SK-N-SH (cell line): ENCODE results near the gene CLASP1. TPM values are rescaled to one million over a fixed set of nuclear protein-coding genes. Genes with fewer than 3 reads are reported as not detected.

ENCODE experiments used
- CTCF ChIA-PET: fragments of 300-600, 350-600 bp; formaldehyde crosslinking; extraction: SDS; loops from one replicate; lab custom pipeline; 2021; lab: Yijun Ruan, JAX
- POLR2A ChIA-PET: fragments of 350-600 bp; sonication (Branson Sonifier 250); formaldehyde crosslinking; extraction: SDS; loops from one replicate; lab custom pipeline; 2020; ENCODE audit warnings: antibody characterized with exemption, inconsistent platforms; lab: Yijun Ruan, JAX
- DNase-seq: peaks from one replicate; pipeline ENCODE4 v3.0.0; 2012
- H2AFZ ChIP-seq: fragments of 200-600 bp; sonication (generic); 2 replicates; pipeline ENCODE4 v1.8.1; 2016; ENCODE audit warnings: antibody characterized with exemption, mild to moderate bottlenecking, low read depth
- H3F3A ChIP-seq: fragments of 200-600 bp; sonication (generic); replicated peaks from 2 replicates; pipeline ENCODE3; 2016; ENCODE audit warnings: antibody characterized with exemption, mild to moderate bottlenecking; ENCODE audit not compliant: insufficient read depth
- H3K27ac ChIP-seq, 2 experiments: fragments of 200-500 bp in 1 of 2; fragments of 200-600 bp in 1 of 2; sonication (Bioruptor generic) in 1 of 2; sonication (generic), shearing (Covaris generic) in 1 of 2; 2 replicates each; pipeline versions ENCODE4 v1.5.1 to v1.6.1; 2014 to 2016; ENCODE audit warnings: low read depth in 2 of 2, inconsistent platforms in 1 of 2, low read length in 1 of 2, mild to moderate bottlenecking in 1 of 2, mixed read lengths in 1 of 2
- H3K27me3 ChIP-seq: fragments of 200-600 bp; sonication (generic), shearing (Covaris generic); 2 replicates; pipeline ENCODE4 v1.6.1; 2016; ENCODE audit warnings: mixed run types; ENCODE audit not compliant: insufficient read depth
- H3K36me3 ChIP-seq, 2 experiments: fragments of 200-500 bp in 1 of 2; fragments of 200-600 bp in 1 of 2; sonication (Bioruptor generic) in 1 of 2; sonication (generic) in 1 of 2; replicated peaks in 1 of 2; 2 replicates each; pipeline versions ENCODE3 to v1.5.1; 2014 to 2016; ENCODE audit warnings: low read length in 1 of 2, mild to moderate bottlenecking in 1 of 2; ENCODE audit not compliant: insufficient read depth in 2 of 2, control insufficient read depth in 1 of 2
- H3K4me1 ChIP-seq, 2 experiments: fragments of 200-500 bp in 1 of 2; fragments of 200-600 bp in 1 of 2; sonication (Bioruptor generic) in 1 of 2; sonication (generic), shearing (Covaris generic) in 1 of 2; 2 replicates each; pipeline versions ENCODE4 v1.5.1 to v1.6.1; 2014 to 2016; ENCODE audit warnings: low read depth in 1 of 2, low read length in 1 of 2, mixed run types in 1 of 2; ENCODE audit not compliant: insufficient read depth in 2 of 2, control insufficient read depth in 1 of 2
- H3K4me2 ChIP-seq: fragments of 200-600 bp; sonication (generic), shearing (Covaris generic); 2 replicates; pipeline ENCODE4 v1.6.1; 2017; ENCODE audit warnings: mixed run types
- H3K4me3 ChIP-seq, 2 experiments: fragments of 200-500 bp in 1 of 2; fragments of 200-600 bp in 1 of 2; sonication (Bioruptor generic) in 1 of 2; sonication (generic), shearing (Covaris generic) in 1 of 2; 2 replicates each; pipeline versions ENCODE4 v1.5.1 to v1.8.1; 2014 to 2016; ENCODE audit warnings: low read depth in 2 of 2, inconsistent platforms in 1 of 2, low read length in 1 of 2, mild to moderate bottlenecking in 1 of 2, mixed read lengths in 1 of 2, moderate library complexity in 1 of 2
- H3K79me2 ChIP-seq: fragments of 200-600 bp; sonication (generic); 2 replicates; pipeline ENCODE4 v1.8.1; 2017; ENCODE audit warnings: mild to moderate bottlenecking; ENCODE audit not compliant: insufficient read depth
- H3K9ac ChIP-seq: fragments of 200-600 bp; sonication (generic); 2 replicates; pipeline ENCODE4 v1.6.1; 2017; ENCODE audit warnings: mixed run types
- H3K9me2 ChIP-seq: fragments of 200-600 bp; sonication (generic); 2 replicates; pipeline ENCODE4 v1.6.1; 2017; ENCODE audit warnings: mixed run types
- H3K9me3 ChIP-seq: fragments of 200-600 bp; sonication (generic); 2 replicates; pipeline ENCODE4 v1.6.1; 2017; ENCODE audit warnings: mixed run types, mild to moderate bottlenecking, moderate library complexity
- H4K20me1 ChIP-seq: fragments of 200-600 bp; sonication (generic); 2 replicates; pipeline ENCODE4 v1.6.1; 2017; ENCODE audit warnings: mild to moderate bottlenecking, mixed run types; ENCODE audit not compliant: insufficient read depth
- CTCF ChIP-seq: fragments of 200-600 bp; sonication (generic); IDR thresholded peaks from 2 replicates; pipeline ENCODE4 v1.6.1; 2017; ENCODE audit warnings: antibody characterized with exemption, mild to moderate bottlenecking, moderate library complexity
- FOSL2 ChIP-seq: IDR thresholded peaks from 2 replicates; pipeline ENCODE4 v1.4.0; 2012; ENCODE audit warnings: low read depth, mild to moderate bottlenecking, moderate library complexity, borderline replicate concordance
- GATA2 ChIP-seq: sonication (generic); formaldehyde crosslinking; IDR thresholded peaks from 2 replicates; pipeline ENCODE4 v1.5.0; 2020; ENCODE audit warnings: mild to moderate bottlenecking, missing genetic modification reagents
- IRF3 ChIP-seq: fragments of 150-350 bp; IDR thresholded peaks from 2 replicates; pipeline ENCODE4 v1.6.1; 2016; ENCODE audit warnings: mild to moderate bottlenecking, low read depth, low read length
- NFIC ChIP-seq: IDR thresholded peaks from 2 replicates; pipeline ENCODE4 v1.4.0; 2012; ENCODE audit warnings: borderline replicate concordance
- NRF1 ChIP-seq: IDR thresholded peaks from 2 replicates; pipeline ENCODE4 v1.6.1; 2012; ENCODE audit warnings: low read depth, mild to moderate bottlenecking, low read length
- POLR2AphosphoS5 ChIP-seq: IDR thresholded peaks from 2 replicates; pipeline ENCODE4 v1.6.1; 2012; ENCODE audit warnings: low read depth, low read length
- RFX5 ChIP-seq: IDR thresholded peaks from 2 replicates; pipeline ENCODE4 v1.6.1; 2012; ENCODE audit warnings: mild to moderate bottlenecking, improper control_type of control experiment, low read length
- RXRA ChIP-seq: IDR thresholded peaks from 2 replicates; pipeline ENCODE4 v1.4.0; 2012; ENCODE audit warnings: low read depth, mild to moderate bottlenecking, borderline replicate concordance
- SMC3 ChIP-seq: IDR thresholded peaks from 2 replicates; pipeline ENCODE4 v1.6.1; 2012; ENCODE audit warnings: low read depth, low read length, improper control_type of control experiment
- TAF1 ChIP-seq: IDR thresholded peaks from 2 replicates; pipeline ENCODE4 v1.6.1; 2012; ENCODE audit warnings: low read depth, mild to moderate bottlenecking, low read length, moderate library complexity, borderline replicate concordance
- TEAD4 ChIP-seq: IDR thresholded peaks from 2 replicates; pipeline ENCODE4 v1.4.0; 2012; ENCODE audit warnings: mild to moderate bottlenecking, borderline replicate concordance; ENCODE audit not compliant: insufficient read depth
- USF1 ChIP-seq: IDR thresholded peaks from 2 replicates; pipeline ENCODE4 v1.4.0; 2012; ENCODE audit warnings: low read depth, borderline replicate concordance
- USF2 ChIP-seq: fragments of 150-350 bp; IDR thresholded peaks from 2 replicates; pipeline ENCODE4 v1.6.1; 2017; ENCODE audit warnings: antibody characterized with exemption, low read length, low read depth, borderline replicate concordance
- WGBS: methylation state at CpG from one replicate; pipeline ENCODE4 v1.1.6; 2017; ENCODE audit warnings: low lambda C conversion rate; 5-methylcytosine and 5-hydroxymethylcytosine counted together
- polyA plus RNA-seq, 3 experiments: library from polyadenylated mRNA; depleted of rRNA; stranded (reverse); fragments of >200 nt; gene quantifications; 2 replicates each; pipeline ENCODE4 v1.2.3, GENCODE V29; 2012

The CLASP1 gene
- polyA plus RNA-seq, 1 of the 3 experiments (the other 2 are of a cell fraction) = 4.9 TPM

DNA sequence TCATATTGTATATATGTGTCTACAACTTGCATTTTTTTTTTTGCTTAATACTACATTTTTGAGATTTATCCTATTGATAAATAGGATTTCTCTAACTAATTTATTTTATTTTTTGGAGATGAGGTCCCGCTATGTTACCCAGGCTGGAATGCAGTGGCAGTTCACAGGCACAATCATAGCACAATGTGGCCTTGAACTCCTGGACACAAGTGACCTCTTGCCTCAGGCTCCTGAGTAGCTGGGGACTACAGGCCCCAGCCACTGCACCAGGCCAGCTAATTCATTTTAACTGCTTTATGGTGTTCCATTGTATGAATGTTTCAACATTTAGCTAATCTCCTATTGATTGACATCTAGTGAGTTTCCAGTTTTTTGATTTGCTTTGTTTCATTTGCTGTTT, 16.8 kb upstream of the CLASP1 start (continued):
- TF ChIP-seq NFIC = no peak
- no peak for TF ChIP-seq TEAD4
- no peak for TF ChIP-seq CTCF
- TF ChIP-seq, all 33 proteins: peak for 0

- Histone ChIP-seq H3K27ac (no peak overlapping the region), H3F3A (no peaks in the 10 kb centered on the region), H3K4me3 (no peak overlapping the region), H3K79me2 (peaks cover 4% of the 10 kb centered on the region; the same call in 1 of the 2 replicates), H3K9me2 (no peaks in the 10 kb centered on the region), H3K36me3 (no peaks in the 10 kb centered on the region), H4K20me1 (no peaks in the 10 kb centered on the region), H3K27me3 (no peaks in the 10 kb centered on the region), H3K4me2 (no peak overlapping the region), H2AFZ (no peak overlapping the region), H3K9ac (no peak overlapping the region), H3K9me3 (no peaks in the 10 kb centered on the region), H3K4me1 (peaks cover 0 to 2% of the 10 kb centered on the region in 2 experiments; a peak in 1 of 4 replicates)
- no peak for DNase-seq
- TF ChIP-seq RXRA = no peak
- no peak for TF ChIP-seq GATA2
- no peak for TF ChIP-seq FOSL2
- TF ChIP-seq NRF1 = no peak
- no peak for TF ChIP-seq POLR2AphosphoS5
- no peak for TF ChIP-seq USF2
- no peak for TF ChIP-seq RFX5
- no peak for TF ChIP-seq IRF3
- 60% methylated on average over 3 of the region's 3 CpGs for WGBS
- ChIA-PET POLR2A (interaction anchor here (1.0 to 1.2 kb wide), 2 partner anchors 13 to 16 kb away, joined by 3 to 4 read pairs; no protein-coding TSS in a partner anchor), CTCF (interaction anchor here (0.5 to 1.9 kb wide), 6 partner anchors 14 to 263 kb away, joined by 3 to 5 read pairs (median 3); no protein-coding TSS in a partner anchor)
Observed at GRCh38 chr2:121665504-121665903, 16.2 kb upstream of the CLASP1 start.

DNA sequence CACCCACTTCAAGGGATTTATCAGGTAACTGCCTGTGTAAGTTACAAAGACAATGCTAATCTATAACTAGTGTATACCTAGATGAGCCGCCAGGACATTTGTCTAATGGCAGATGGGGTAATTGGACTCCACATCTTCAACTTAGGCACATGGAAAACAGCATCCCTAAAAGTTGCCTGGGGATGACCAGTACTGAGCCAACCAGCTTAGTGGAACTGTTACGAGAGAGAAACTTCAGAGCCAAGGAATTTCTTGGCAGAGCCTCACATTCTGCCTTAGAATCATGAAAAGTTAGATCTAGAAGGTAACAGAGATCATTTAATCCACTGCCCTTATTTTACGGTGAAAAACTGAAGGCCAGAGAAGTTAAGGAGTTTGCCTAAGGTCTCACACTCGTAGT, 15.5 kb upstream of the CLASP1 start:
- Histone ChIP-seq H3K9me3 (no peaks in the 10 kb centered on the region), H3F3A (no peaks in the 10 kb centered on the region), H3K36me3 (no peaks in the 10 kb centered on the region), H3K4me1 (peaks cover 0 to 2% of the 10 kb centered on the region in 2 experiments; a peak in 1 of 4 replicates), H3K9me2 (no peaks in the 10 kb centered on the region), H3K79me2 (peaks cover 9% of the 10 kb centered on the region; the same call in 1 of the 2 replicates), H3K4me3 (no peak overlapping the region), H3K27ac (no peak overlapping the region), H3K4me2 (no peak overlapping the region), H4K20me1 (no peaks in the 10 kb centered on the region), H2AFZ (no peak overlapping the region), H3K9ac (no peak overlapping the region), H3K27me3 (no peaks in the 10 kb centered on the region)
- no peak for DNase-seq
- WGBS = 91% methylated on average over 4 of the region's 4 CpGs
- POLR2A ChIA-PET = interaction anchor here (1.2 kb wide), 1 partner anchor 15 kb away, joined by 4 read pairs; no protein-coding TSS in a partner anchor
- CTCF ChIA-PET = interaction anchor here (1.1 to 1.9 kb wide), 2 partner anchors 25 to 134 kb away, joined by 3 to 5 read pairs; no protein-coding TSS in a partner anchor
- TF ChIP-seq FOSL2 (no peak), POLR2AphosphoS5 (no peak), CTCF (no peak), IRF3 (no peak), USF1 (no peak), NRF1 (no peak), SMC3 (no peak), USF2 (no peak), TAF1 (no peak)
